Measurements from ENCODE around the gene RBBP8NL. TPM values are rescaled to one million over a fixed set of nuclear protein-coding genes. Genes with fewer than 3 reads are reported as not detected.

Gene RBBP8NL
- total and polyA plus RNA-seq, 2 of the 8 experiments (the other 6 are each of a cell fraction or from before 2014, with no cell fraction given): 0.43 to 0.48 TPM

DNA sequence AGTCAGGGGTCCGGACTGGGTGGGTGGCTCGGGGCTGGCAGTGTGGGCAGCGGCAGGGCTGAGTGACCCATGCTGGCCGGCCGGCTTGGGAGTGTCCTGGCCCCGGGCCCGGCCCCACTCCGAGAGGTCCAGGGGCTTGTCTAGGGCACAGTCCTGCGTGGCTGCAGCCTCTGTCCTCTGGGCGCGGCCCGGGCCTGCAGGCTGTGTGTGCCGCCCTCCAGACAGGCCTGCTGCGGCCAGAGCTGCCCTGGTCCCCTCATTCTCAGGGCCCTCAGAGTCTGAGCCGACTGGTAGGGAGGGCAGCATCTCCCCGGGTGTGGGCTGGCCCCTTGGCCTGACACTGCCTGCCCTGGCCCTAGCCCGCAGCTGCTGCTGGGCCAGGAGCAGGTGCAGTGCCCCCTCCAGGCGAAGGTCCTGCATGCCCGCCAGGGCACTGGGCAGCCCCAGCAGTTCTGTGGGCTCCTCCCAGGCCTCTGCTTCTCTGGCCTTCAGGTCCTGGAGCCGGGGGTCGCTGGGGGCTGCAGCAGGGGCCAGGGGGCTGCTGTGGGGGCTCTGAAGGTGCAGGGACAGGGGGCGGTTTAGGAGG, 13.3 kb downstream of the RBBP8NL start:
- ChIA-PET CTCF (ENCODE audit: partially characterized antibody) (interaction anchor here (0.8 to 7.1 kb wide), 11 partner anchors 9 to 74 kb away, joined by 3 to 104 read pairs (median 4); partner anchors contain the start of gene RBBP8NL), POLR2A (ENCODE audit: partially characterized antibody) (interaction anchor here (2.4 kb wide), 1 partner anchor 10 kb away, joined by 15 read pairs; no protein-coding TSS in a partner anchor)
- Histone ChIP-seq H4K91ac (replicated peaks; ENCODE audit: insufficient read length, low read length) (no peak overlapping the region), H3K14ac (ENCODE audit: insufficient read length) (no peak overlapping the region), H3K4ac (replicated peaks; ENCODE audit: insufficient read length, low read depth, low read length) (no peak overlapping the region), H3K79me1 (ENCODE audit: low read depth, low read length) (no peaks in the 10 kb centered on the region), H3K23ac (ENCODE audit: insufficient read length) (no peak overlapping the region), H3K79me2 (ENCODE audit: control insufficient read depth in 1 of 2, insufficient read depth in 2 of 2, low read length in 2 of 2) (no peaks in the 10 kb centered on the region), H2BK20ac (ENCODE audit: low read length) (no peak overlapping the region), H3K56ac (replicated peaks; ENCODE audit: insufficient read length, low read depth, low read length) (no peak overlapping the region), H3K4me2 (ENCODE audit: insufficient read depth in 1 of 2, low read depth in 2 of 2, low read length in 2 of 2) (no peak overlapping the region), H4K8ac (ENCODE audit: extremely low read depth, insufficient read depth, low read length) (no peak overlapping the region), H2BK15ac (ENCODE audit: low read length) (no peak overlapping the region), H3K36me3 (ENCODE audit: control insufficient read depth in 2 of 4, insufficient read depth in 4 of 4, low read length in 3 of 4) (no peaks in the 10 kb centered on the region), H3K4me3 (ENCODE audit: extremely low read depth in 1 of 4, insufficient read depth in 2 of 4, low read depth in 3 of 4, low read length in 4 of 4) (no peak overlapping the region), H2AFZ (ENCODE audit: low read length) (no peak overlapping the region), H2AK5ac (ENCODE audit: low read depth, low read length) (no peak overlapping the region), H3K18ac (ENCODE audit: extremely low read depth, low read length) (no peak overlapping the region), H3K9me3 (ENCODE audit: insufficient read depth in 2 of 2, low read depth in 1 of 2, low read length in 1 of 2) (no peaks in the 10 kb centered on the region), H3K27ac (ENCODE audit: low read depth, low read length) (no peak overlapping the region), H2BK5ac (ENCODE audit: low read depth, low read length) (no peak overlapping the region), H2BK120ac (replicated peaks; ENCODE audit: low read depth, low read length) (no peak overlapping the region), H3K23me2 (ENCODE audit: low read depth, low read length) (no peaks in the 10 kb centered on the region), H4K20me1 (replicated peaks in 1 of 2; ENCODE audit: control insufficient read depth in 1 of 2, insufficient read depth in 2 of 2, low read length in 2 of 2) (peaks cover 0 to 2% of the 10 kb centered on the region in 2 experiments), H2BK12ac (ENCODE audit: low read depth, low read length) (no peak overlapping the region), H3K9ac (replicated peaks in 1 of 4; ENCODE audit: extremely low read depth in 1 of 4, low read depth in 3 of 4, low read length in 3 of 4) (no peak overlapping the region), H4K5ac (ENCODE audit: insufficient read length, low read depth, low read length) (no peak overlapping the region), H3K4me1 (replicated peaks in 1 of 4; ENCODE audit: control insufficient read depth in 3 of 4, insufficient read depth in 4 of 4, low read length in 3 of 4) (peaks cover 0 to 8% (median 0%) of the 10 kb centered on the region in 4 experiments; a peak in 2 of 7 replicates), H3K27me3 (replicated peaks in 1 of 4; ENCODE audit: control insufficient read depth in 3 of 4, extremely low read depth in 1 of 4, insufficient read depth in 3 of 4, low read length in 3 of 4) (peaks cover 0 to 3% (median 0%) of the 10 kb centered on the region in 4 experiments; a peak in 2 of 7 replicates)
- FAIRE-seq (no peak), DNase-seq (ENCODE audit: low read depth in 1 of 2, low spot score in 2 of 2) (no peak)
- WGBS, 2 experiments (ENCODE audit: extremely low coverage in 1 of 2, insufficient coverage in 1 of 2, insufficient read length in 1 of 2, insufficient replicate concordance in 2 of 2, low coverage in 1 of 2, low lambda C conversion rate in 2 of 2, missing lambda C conversion rate in 1 of 2): 79% methylated on average over 10 of the region's 22 CpGs; no CpG with 5 or more reads in 1 of the 2 experiments
- peak in 1 of 2 experiments; percentile 47; a peak in 2 of 4 replicates for TF ChIP-seq RAD21 (IDR thresholded peaks at IDR 0.05 in 1 of 2, conservative IDR thresholded peaks at IDR 0.05 in 1 of 2; ENCODE audit: low read depth in 2 of 2, low read length in 2 of 2)
- no peak for TF ChIP-seq SRF (IDR thresholded peaks at IDR 0.05; ENCODE audit: low read depth, low read length)
- TF ChIP-seq, protein P1, sequence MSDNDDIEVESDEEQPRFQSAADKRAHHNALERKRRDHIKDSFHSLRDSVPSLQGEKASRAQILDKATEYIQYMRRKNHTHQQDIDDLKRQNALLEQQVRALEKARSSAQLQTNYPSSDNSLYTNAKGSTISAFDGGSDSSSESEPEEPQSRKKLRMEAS (IDR thresholded peaks at IDR 0.05): no peak
- peak; percentile 79; the same call in 1 of the 2 replicates for TF ChIP-seq GABPA (IDR thresholded peaks at IDR 0.05; ENCODE audit: borderline replicate concordance, insufficient read depth, low read length)
- TF ChIP-seq TCF12 (IDR thresholded peaks at IDR 0.05; ENCODE audit: low read depth, low read length): no peak
- no peak for TF ChIP-seq MAFK (IDR thresholded peaks at IDR 0.05; ENCODE audit: low read depth, low read length)
- TF ChIP-seq, protein P2, sequence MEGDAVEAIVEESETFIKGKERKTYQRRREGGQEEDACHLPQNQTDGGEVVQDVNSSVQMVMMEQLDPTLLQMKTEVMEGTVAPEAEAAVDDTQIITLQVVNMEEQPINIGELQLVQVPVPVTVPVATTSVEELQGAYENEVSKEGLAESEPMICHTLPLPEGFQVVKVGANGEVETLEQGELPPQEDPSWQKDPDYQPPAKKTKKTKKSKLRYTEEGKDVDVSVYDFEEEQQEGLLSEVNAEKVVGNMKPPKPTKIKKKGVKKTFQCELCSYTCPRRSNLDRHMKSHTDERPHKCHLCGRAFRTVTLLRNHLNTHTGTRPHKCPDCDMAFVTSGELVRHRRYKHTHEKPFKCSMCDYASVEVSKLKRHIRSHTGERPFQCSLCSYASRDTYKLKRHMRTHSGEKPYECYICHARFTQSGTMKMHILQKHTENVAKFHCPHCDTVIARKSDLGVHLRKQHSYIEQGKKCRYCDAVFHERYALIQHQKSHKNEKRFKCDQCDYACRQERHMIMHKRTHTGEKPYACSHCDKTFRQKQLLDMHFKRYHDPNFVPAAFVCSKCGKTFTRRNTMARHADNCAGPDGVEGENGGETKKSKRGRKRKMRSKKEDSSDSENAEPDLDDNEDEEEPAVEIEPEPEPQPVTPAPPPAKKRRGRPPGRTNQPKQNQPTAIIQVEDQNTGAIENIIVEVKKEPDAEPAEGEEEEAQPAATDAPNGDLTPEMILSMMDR (IDR thresholded peaks at IDR 0.05; ENCODE audit: control extremely low read depth in 1 of 3, insufficient read depth in 1 of 3, low read depth in 1 of 3, low read length in 3 of 3): peak in 2 of 3 experiments; percentile 61 to 66; a peak in 3 of 4 replicates

All from H1 (cell line).